Loucy (cell line): ENCODE results near the gene CARD6.

Experiments used
- H2AFZ ChIP-seq: fragments of 200-600 bp; sonication (generic); 2 replicates; pipeline ENCODE4 v1.6.0; 2016; ENCODE audit warnings: antibody characterized with exemption, mild to moderate bottlenecking, low read length, moderate library complexity
- H3F3A ChIP-seq: fragments of 200-600 bp; 2 replicates; pipeline ENCODE4 v1.6.0; 2016; ENCODE audit warnings: antibody characterized with exemption, low read depth, mild to moderate bottlenecking
- H3K27me3 ChIP-seq: fragments of 200-600 bp; sonication (generic); 2 replicates; pipeline ENCODE4 v1.6.1; 2014; ENCODE audit warnings: low read length, mild to moderate bottlenecking; ENCODE audit not compliant: insufficient read depth, poor library complexity, severe bottlenecking
- H3K36me3 ChIP-seq: fragments of 200-600 bp; sonication (generic); 2 replicates; pipeline ENCODE4 v1.6.1; 2016; ENCODE audit warnings: low read length; ENCODE audit not compliant: insufficient read depth
- H3K4me1 ChIP-seq: fragments of 200-600 bp; sonication (generic); 2 replicates; pipeline ENCODE4 v1.5.1; 2014; ENCODE audit warnings: low read length, mild to moderate bottlenecking; ENCODE audit not compliant: insufficient read depth, poor library complexity, severe bottlenecking
- H3K4me2 ChIP-seq: fragments of 200-600 bp; sonication (generic); 2 replicates; pipeline ENCODE4 v1.6.0; 2014; ENCODE audit warnings: antibody characterized with exemption, low read length, low read depth, mild to moderate bottlenecking; ENCODE audit not compliant: poor library complexity, severe bottlenecking
- H3K4me3 ChIP-seq: fragments of 200-600 bp; sonication (generic); 2 replicates; pipeline ENCODE4 v1.5.1; 2014; ENCODE audit warnings: low read length, mild to moderate bottlenecking, mixed read lengths; ENCODE audit not compliant: poor library complexity, severe bottlenecking
- H3K79me2 ChIP-seq: fragments of 200-600 bp; sonication (generic); 2 replicates; pipeline ENCODE4 v1.6.1; 2014; ENCODE audit warnings: low read length; ENCODE audit not compliant: insufficient read depth
- H3K9ac ChIP-seq: fragments of 200-600 bp; sonication (generic); 2 replicates; pipeline ENCODE4 v1.6.0; 2014; ENCODE audit warnings: mild to moderate bottlenecking, low read depth, low read length, moderate library complexity; ENCODE audit not compliant: poor library complexity, severe bottlenecking
- H3K9me2 ChIP-seq: fragments of 200-600 bp; sonication (generic); replicated peaks from 2 replicates; pipeline ENCODE4 v1.6.1; 2016; ENCODE audit warnings: low read depth, low read length, mixed read lengths
- H3K9me3 ChIP-seq: fragments of 200-600 bp; sonication (generic); 2 replicates; pipeline ENCODE4 v1.6.1; 2014; ENCODE audit warnings: mild to moderate bottlenecking, antibody characterized with exemption, low read length, low read depth; ENCODE audit not compliant: insufficient read depth
- H4K20me1 ChIP-seq: fragments of 200-600 bp; sonication (generic); 2 replicates; pipeline ENCODE4 v1.6.0; 2014; ENCODE audit warnings: antibody characterized with exemption, low read length, mild to moderate bottlenecking; ENCODE audit not compliant: insufficient read depth, poor library complexity, severe bottlenecking
- EZH2phosphoT487 ChIP-seq: fragments of 200-600 bp; IDR thresholded peaks from 2 replicates; pipeline ENCODE4 v1.6.1; 2018; ENCODE audit warnings: antibody characterized with exemption, mild to moderate bottlenecking, moderate library complexity, borderline replicate concordance
- TF ChIP-seq, protein P1 (sequence below): fragments of 200-600 bp; sonication (generic); conservative IDR thresholded peaks from 2 replicates; pipeline ENCODE4 v1.5.1; 2014; ENCODE audit warnings: mild to moderate bottlenecking, antibody characterized with exemption, low read length

CARD6 gene

GRCh38 chr5:40832345-40832744 lies 8.8 kb upstream of the CARD6 start:
- H3K4me2 ChIP-seq, result peak overlapping the region; percentile 98
- H3K27me3 ChIP-seq, result peaks cover 11% of the 10 kb centered on the region
- peaks cover 71% of the 10 kb centered on the region for H4K20me1 ChIP-seq
- no peaks in the 10 kb centered on the region for H3K9me2 ChIP-seq
- peak overlapping the region; percentile 97 for H3K9ac ChIP-seq
- H3K79me2 ChIP-seq, result peaks cover 72% of the 10 kb centered on the region
- H3F3A ChIP-seq, result peaks cover 4% of the 10 kb centered on the region; the same call in 1 of the 2 replicates
- H2AFZ ChIP-seq, result no peak overlapping the region
- TF ChIP-seq, protein P1, sequence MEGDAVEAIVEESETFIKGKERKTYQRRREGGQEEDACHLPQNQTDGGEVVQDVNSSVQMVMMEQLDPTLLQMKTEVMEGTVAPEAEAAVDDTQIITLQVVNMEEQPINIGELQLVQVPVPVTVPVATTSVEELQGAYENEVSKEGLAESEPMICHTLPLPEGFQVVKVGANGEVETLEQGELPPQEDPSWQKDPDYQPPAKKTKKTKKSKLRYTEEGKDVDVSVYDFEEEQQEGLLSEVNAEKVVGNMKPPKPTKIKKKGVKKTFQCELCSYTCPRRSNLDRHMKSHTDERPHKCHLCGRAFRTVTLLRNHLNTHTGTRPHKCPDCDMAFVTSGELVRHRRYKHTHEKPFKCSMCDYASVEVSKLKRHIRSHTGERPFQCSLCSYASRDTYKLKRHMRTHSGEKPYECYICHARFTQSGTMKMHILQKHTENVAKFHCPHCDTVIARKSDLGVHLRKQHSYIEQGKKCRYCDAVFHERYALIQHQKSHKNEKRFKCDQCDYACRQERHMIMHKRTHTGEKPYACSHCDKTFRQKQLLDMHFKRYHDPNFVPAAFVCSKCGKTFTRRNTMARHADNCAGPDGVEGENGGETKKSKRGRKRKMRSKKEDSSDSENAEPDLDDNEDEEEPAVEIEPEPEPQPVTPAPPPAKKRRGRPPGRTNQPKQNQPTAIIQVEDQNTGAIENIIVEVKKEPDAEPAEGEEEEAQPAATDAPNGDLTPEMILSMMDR, result no peak
- no peak for TF ChIP-seq EZH2phosphoT487
- H3K9me3 ChIP-seq, result no peaks in the 10 kb centered on the region
- H3K36me3 ChIP-seq, result peaks cover 67% of the 10 kb centered on the region
- peak overlapping the region; percentile 92 for H3K4me3 ChIP-seq
- H3K4me1 ChIP-seq, result peaks cover 43% of the 10 kb centered on the region

GRCh38 chr5:40833712-40834229 lies 7.4 kb upstream of the CARD6 start:
- Histone ChIP-seq H4K20me1 (peaks cover 60% of the 10 kb centered on the region), H3K9ac (peak overlapping the region; percentile 97), H3K36me3 (peaks cover 53% of the 10 kb centered on the region), H3K4me2 (peak overlapping the region; percentile 98), H2AFZ (no peak overlapping the region), H3F3A (no peaks in the 10 kb centered on the region), H3K9me3 (no peaks in the 10 kb centered on the region), H3K4me1 (peaks cover 43% of the 10 kb centered on the region), H3K9me2 (no peaks in the 10 kb centered on the region), H3K27me3 (peaks cover 11% of the 10 kb centered on the region), H3K4me3 (peak overlapping the region; percentile 92), H3K79me2 (peaks cover 67% of the 10 kb centered on the region)
- no peak for TF ChIP-seq EZH2phosphoT487
- TF ChIP-seq, protein P1, result no peak

- peak overlapping the region; percentile 98 for H3K4me2 ChIP-seq
- H3K27me3 ChIP-seq, result peaks cover 11% of the 10 kb centered on the region
- no peaks in the 10 kb centered on the region for H3F3A ChIP-seq
- H3K9ac ChIP-seq, result peak overlapping the region; percentile 97
- H3K79me2 ChIP-seq, result peaks cover 60% of the 10 kb centered on the region
- H3K4me1 ChIP-seq, result peaks cover 39% of the 10 kb centered on the region
- TF ChIP-seq, protein P1, result no peak
- no peak for TF ChIP-seq EZH2phosphoT487
- peak overlapping the region; percentile 92 for H3K4me3 ChIP-seq
- no peaks in the 10 kb centered on the region for H3K9me2 ChIP-seq
- peak overlapping the region; percentile 63; the same call in 1 of the 2 replicates for H2AFZ ChIP-seq
- H3K36me3 ChIP-seq, result peaks cover 47% of the 10 kb centered on the region
- peaks cover 54% of the 10 kb centered on the region for H4K20me1 ChIP-seq
- H3K9me3 ChIP-seq, result no peaks in the 10 kb centered on the region
Measured at GRCh38 chr5:40834391-40834848, 6.7 kb upstream of the CARD6 start.
